Ramos (cell line): ENCODE results near the gene LHPP.

ENCODE experiments used
- in situ Hi-C: fragments of 300-500 bp; cut with MboI; formaldehyde crosslinking; loops from one replicate; pipeline ENCODE4 v1.14.3; 2022; ENCODE audit warnings: low sequenced_read_pairs; ENCODE audit not compliant: unreplicated experiment

LHPP gene

GRCh38 chr10:124657806-124658205 is 196.2 kb downstream of the LHPP start:
- in situ Hi-C loops: no loop called here

GRCh38 chr10:124658591-124659242 is 197.1 kb downstream of the LHPP start:
- in situ Hi-C loops: no loop called here

- in situ Hi-C loops: no loop called here
These were observed 197.8 kb downstream of the LHPP start for GRCh38 chr10:124659380-124659779.

GRCh38 chr10:124660404-124661125 is 198.9 kb downstream of the LHPP start:
- in situ Hi-C loops: no loop called here

GRCh38 chr10:124661660-124662180 is 200.1 kb downstream of the LHPP start:
- in situ Hi-C loops: no loop called here

- in situ Hi-C loops: no loop called here
These were observed 201.6 kb downstream of the LHPP start for GRCh38 chr10:124663228-124663627.
